ENCODE results near the gene SLC6A9. TPM values are rescaled to one million over a fixed set of nuclear protein-coding genes. Genes with fewer than 3 reads are reported as not detected.
A peak's percentile ranks its signal among the peaks of the same experiment; 100 is the strongest.

SLC6A9 gene
- total and polyA plus RNA-seq, 2 of the 8 experiments (the other 6 are each of a cell fraction or from before 2014, with no cell fraction given): 20.2 to 24.2 TPM

DNA sequence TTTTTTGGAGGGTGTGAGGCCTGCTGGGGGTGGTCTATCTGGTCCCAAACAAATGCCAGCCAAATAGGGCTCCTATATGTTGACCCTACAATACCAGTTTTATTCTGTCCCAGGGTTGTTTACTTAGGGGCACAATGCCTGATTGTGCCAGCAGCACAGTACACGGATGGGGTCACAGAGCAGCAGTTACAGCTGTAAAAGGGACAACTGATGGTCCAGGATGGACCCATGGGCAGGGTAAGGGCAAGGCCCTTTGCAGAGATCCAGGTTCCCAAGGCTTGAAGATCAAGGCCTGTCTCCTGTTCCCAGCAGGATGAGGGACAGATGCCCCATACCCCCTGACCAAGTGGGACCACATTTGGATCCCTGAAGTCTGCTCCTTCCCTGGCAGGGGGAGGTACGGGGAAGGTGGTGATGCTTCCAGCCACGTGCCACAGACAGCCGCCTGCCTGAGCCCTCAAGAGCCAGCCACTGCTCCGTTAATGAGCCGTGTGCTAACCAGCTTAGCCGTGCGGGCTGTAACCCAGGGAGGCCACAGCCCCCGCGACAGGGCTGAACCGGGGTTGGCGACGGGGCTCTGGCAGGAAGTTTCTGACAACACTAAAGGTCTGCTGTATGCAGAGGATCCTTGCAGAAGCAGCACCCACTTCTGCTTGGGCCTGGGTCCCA lies 18.2 kb downstream of the SLC6A9 start:
- Histone ChIP-seq H3K36me3 (ENCODE audit: control insufficient read depth in 2 of 4, insufficient read depth in 4 of 4, low read length in 3 of 4) (peaks cover 0 to 4% (median 1%) of the 10 kb centered on the region in 4 experiments; a peak in 1 of 8 replicates), H2BK20ac (ENCODE audit: low read length) (no peak overlapping the region), H2AFZ (ENCODE audit: low read length) (no peak overlapping the region), H4K8ac (ENCODE audit: extremely low read depth, insufficient read depth, low read length) (peak overlapping the region; percentile 68; the same call in 1 of the 2 replicates), H2AK5ac (ENCODE audit: low read depth, low read length) (no peak overlapping the region), H3K56ac (replicated peaks; ENCODE audit: insufficient read length, low read depth, low read length) (no peak overlapping the region), H3K4ac (replicated peaks; ENCODE audit: insufficient read length, low read depth, low read length) (no peak overlapping the region), H3K4me3 (ENCODE audit: extremely low read depth in 1 of 4, insufficient read depth in 2 of 4, low read depth in 3 of 4, low read length in 4 of 4) (no peak overlapping the region), H3K9me3 (ENCODE audit: insufficient read depth in 2 of 2, low read depth in 1 of 2, low read length in 1 of 2) (no peaks in the 10 kb centered on the region), H3K79me1 (ENCODE audit: low read depth, low read length) (no peaks in the 10 kb centered on the region), H2BK15ac (ENCODE audit: low read length) (no peak overlapping the region), H2BK12ac (ENCODE audit: low read depth, low read length) (no peak overlapping the region), H3K27me3 (replicated peaks in 1 of 4; ENCODE audit: control insufficient read depth in 3 of 4, extremely low read depth in 1 of 4, insufficient read depth in 3 of 4, low read length in 3 of 4) (no peaks in the 10 kb centered on the region), H2BK5ac (ENCODE audit: low read depth, low read length) (no peak overlapping the region), H3K4me2 (ENCODE audit: insufficient read depth in 1 of 2, low read depth in 2 of 2, low read length in 2 of 2) (no peak overlapping the region), H3K23ac (ENCODE audit: insufficient read length) (no peak overlapping the region), H3K18ac (ENCODE audit: extremely low read depth, low read length) (no peak overlapping the region), H4K91ac (replicated peaks; ENCODE audit: insufficient read length, low read length) (no peak overlapping the region), H3K4me1 (replicated peaks in 1 of 4; ENCODE audit: control insufficient read depth in 3 of 4, insufficient read depth in 4 of 4, low read length in 3 of 4) (peaks cover 0 to 8% (median 2%) of the 10 kb centered on the region in 4 experiments; a peak in 3 of 7 replicates), H3K27ac (ENCODE audit: low read depth, low read length) (no peak overlapping the region), H4K5ac (ENCODE audit: insufficient read length, low read depth, low read length) (no peak overlapping the region), H3K23me2 (ENCODE audit: low read depth, low read length) (no peaks in the 10 kb centered on the region), H2BK120ac (replicated peaks; ENCODE audit: low read depth, low read length) (no peak overlapping the region), H3K9ac (replicated peaks in 1 of 4; ENCODE audit: extremely low read depth in 1 of 4, low read depth in 3 of 4, low read length in 3 of 4) (no peak overlapping the region), H4K20me1 (replicated peaks in 1 of 2; ENCODE audit: control insufficient read depth in 1 of 2, insufficient read depth in 2 of 2, low read length in 2 of 2) (peaks cover 0 to 8% of the 10 kb centered on the region in 2 experiments), H3K14ac (ENCODE audit: insufficient read length) (no peak overlapping the region), H3K79me2 (ENCODE audit: control insufficient read depth in 1 of 2, insufficient read depth in 2 of 2, low read length in 2 of 2) (no peaks in the 10 kb centered on the region)
- POLR2A ChIA-PET (ENCODE audit: partially characterized antibody): interaction anchor here (0.6 to 27.1 kb wide), 6 partner anchors 3 to 149 kb away, joined by 3 to 544 read pairs (median 8); partner anchors contain the start of gene SLC6A9
- CTCF ChIA-PET (ENCODE audit: partially characterized antibody): interaction anchor here (0.5 to 16.6 kb wide), 7 partner anchors 7 to 204 kb away, joined by 3 to 252 read pairs (median 10); partner anchors contain the start of gene SLC6A9
- 91% methylated on average over 13 of the region's 13 CpGs; no CpG with 5 or more reads in 1 of the 2 experiments for WGBS, 2 experiments (ENCODE audit: extremely low coverage in 1 of 2, insufficient coverage in 1 of 2, insufficient read length in 1 of 2, insufficient replicate concordance in 2 of 2, low coverage in 1 of 2, low lambda C conversion rate in 2 of 2, missing lambda C conversion rate in 1 of 2)
- FAIRE-seq (no peak), DNase-seq (ENCODE audit: low read depth in 1 of 2, low spot score in 2 of 2) (no peak)
- TF ChIP-seq HDAC6 (IDR thresholded peaks at IDR 0.05; ENCODE audit: low read depth, low read length) (no peak), FOSL1 (IDR thresholded peaks at IDR 0.05; ENCODE audit: insufficient read depth, low read depth, low read length) (no peak), EZH2 (IDR thresholded peaks at IDR 0.05; ENCODE audit: low read depth, low read length, severe bottlenecking) (no peak), SP4 (IDR thresholded peaks at IDR 0.05; ENCODE audit: low read length) (no peak), JUND (IDR thresholded peaks at IDR 0.05; ENCODE audit: low read length) (no peak), SUZ12 (IDR thresholded peaks at IDR 0.05; ENCODE audit: low read length) (no peak), EP300 (IDR thresholded peaks at IDR 0.05; ENCODE audit: borderline replicate concordance in 1 of 2, low read depth in 2 of 2, low read length in 2 of 2) (no peak), BACH1 (IDR thresholded peaks at IDR 0.05; ENCODE audit: low read length) (no peak)

Measured in H1 (cell line).